Memory B cell (primary cell): ENCODE results near the gene PSAT1.

ENCODE experiments used
- ATAC-seq: fragments of 150-1000 bp; cut with Tn5 transposase; 2 replicates; pipeline ENCODE4 v1.10.0; 2021; ENCODE audit warnings: low read depth, mild to moderate bottlenecking, moderate library complexity
- DNase-seq, 2 donors: peaks; one replicate each; pipeline ENCODE4 v3.0.0; 2022; ENCODE audit warnings: low spot score in 2 of 2
- H3K27ac Mint-ChIP-seq: one replicate; pipeline ENCODE4 v1.8.0; 2022; ENCODE audit warnings: mild to moderate bottlenecking, moderate library complexity, mixed read lengths
- H3K27me3 Mint-ChIP-seq: one replicate; pipeline ENCODE4 v1.8.0; 2022; ENCODE audit warnings: mixed read lengths
- H3K36me3 Mint-ChIP-seq: one replicate; pipeline ENCODE4 v1.8.0; 2022; ENCODE audit warnings: mild to moderate bottlenecking, mixed read lengths
- H3K4me1 Mint-ChIP-seq: one replicate; pipeline ENCODE4 v1.8.0; 2022; ENCODE audit warnings: mixed read lengths
- H3K4me3 Mint-ChIP-seq: one replicate; pipeline ENCODE4 v1.8.0; 2022; ENCODE audit warnings: mild to moderate bottlenecking, moderate library complexity, mixed read lengths
- H3K9me3 Mint-ChIP-seq: one replicate; pipeline ENCODE4 v1.8.0; 2022; ENCODE audit warnings: mixed read lengths

Gene PSAT1

GRCh38 chr9:78316166-78316892, 19.4 kb downstream of the PSAT1 start:
- Mint-ChIP-seq H3K9me3 (peaks cover 3% of the 10 kb centered on the region), H3K36me3 (peaks cover 12% of the 10 kb centered on the region), H3K27ac (no peak overlapping the region), H3K27me3 (no peaks in the 10 kb centered on the region), H3K4me3 (no peak overlapping the region), H3K4me1 (no peaks in the 10 kb centered on the region)
- ATAC-seq = no peak
- no peak for DNase-seq

- Mint-ChIP-seq H3K9me3 (peaks cover 3% of the 10 kb centered on the region), H3K27me3 (no peaks in the 10 kb centered on the region), H3K27ac (no peak overlapping the region), H3K36me3 (peaks cover 12% of the 10 kb centered on the region), H3K4me1 (no peaks in the 10 kb centered on the region), H3K4me3 (no peak overlapping the region)
- DNase-seq (no peak), ATAC-seq (no peak)
Measured at GRCh38 chr9:78319197-78320029, 22.5 kb downstream of the PSAT1 start.

GRCh38 chr9:78320030-78320693, 23.2 kb downstream of the PSAT1 start:
- H3K27ac Mint-ChIP-seq = no peak overlapping the region
- H3K4me3 Mint-ChIP-seq = no peak overlapping the region
- no peaks in the 10 kb centered on the region for H3K27me3 Mint-ChIP-seq
- no peaks in the 10 kb centered on the region for H3K4me1 Mint-ChIP-seq
- H3K9me3 Mint-ChIP-seq = peaks cover 3% of the 10 kb centered on the region
- no peak for ATAC-seq
- no peak for DNase-seq
- H3K36me3 Mint-ChIP-seq = peaks cover 12% of the 10 kb centered on the region

GRCh38 chr9:78320875-78321496, 24.1 kb downstream of the PSAT1 start:
- Mint-ChIP-seq H3K27ac (no peak overlapping the region), H3K4me3 (no peak overlapping the region), H3K27me3 (no peaks in the 10 kb centered on the region), H3K9me3 (peaks cover 3% of the 10 kb centered on the region), H3K4me1 (no peaks in the 10 kb centered on the region), H3K36me3 (peaks cover 12% of the 10 kb centered on the region)
- ATAC-seq = no peak
- no peak for DNase-seq

GRCh38 chr9:78321505-78321904, 24.6 kb downstream of the PSAT1 start:
- Mint-ChIP-seq H3K27ac (no peak overlapping the region), H3K27me3 (no peaks in the 10 kb centered on the region), H3K9me3 (peaks cover 3% of the 10 kb centered on the region), H3K4me1 (no peaks in the 10 kb centered on the region), H3K36me3 (peaks cover 12% of the 10 kb centered on the region), H3K4me3 (no peak overlapping the region)
- ATAC-seq (no peak), DNase-seq (no peak)

- no peaks in the 10 kb centered on the region for H3K4me1 Mint-ChIP-seq
- peaks cover 3% of the 10 kb centered on the region for H3K9me3 Mint-ChIP-seq
- no peak overlapping the region for H3K4me3 Mint-ChIP-seq
- no peak for DNase-seq
- H3K36me3 Mint-ChIP-seq = peaks cover 13% of the 10 kb centered on the region
- ATAC-seq = no peak
- no peak overlapping the region for H3K27ac Mint-ChIP-seq
- no peaks in the 10 kb centered on the region for H3K27me3 Mint-ChIP-seq
Measured at GRCh38 chr9:78324068-78324650, 27.2 kb downstream of the PSAT1 start.

- H3K4me1 Mint-ChIP-seq = no peaks in the 10 kb centered on the region
- DNase-seq (no peak), ATAC-seq (no peak)
- H3K27ac Mint-ChIP-seq = no peak overlapping the region
- H3K9me3 Mint-ChIP-seq = peaks cover 3% of the 10 kb centered on the region
- H3K36me3 Mint-ChIP-seq = peaks cover 10% of the 10 kb centered on the region
- no peaks in the 10 kb centered on the region for H3K27me3 Mint-ChIP-seq
- no peak overlapping the region for H3K4me3 Mint-ChIP-seq
Measured at GRCh38 chr9:78324682-78325081, 27.8 kb downstream of the PSAT1 start.

GRCh38 chr9:78325343-78325742, 28.4 kb downstream of the PSAT1 start:
- no peaks in the 10 kb centered on the region for H3K9me3 Mint-ChIP-seq
- H3K36me3 Mint-ChIP-seq = peaks cover 4% of the 10 kb centered on the region
- no peak overlapping the region for H3K4me3 Mint-ChIP-seq
- ATAC-seq (no peak), DNase-seq (no peak)
- H3K27ac Mint-ChIP-seq = no peak overlapping the region
- no peaks in the 10 kb centered on the region for H3K27me3 Mint-ChIP-seq
- no peaks in the 10 kb centered on the region for H3K4me1 Mint-ChIP-seq

- no peaks in the 10 kb centered on the region for H3K4me1 Mint-ChIP-seq
- no peak for ATAC-seq
Measured at GRCh38 chr9:78325846-78326360, 29.0 kb downstream of the PSAT1 start.

GRCh38 chr9:78326564-78326963, 29.6 kb downstream of the PSAT1 start:
- H3K36me3 Mint-ChIP-seq = peaks cover 2% of the 10 kb centered on the region
- no peak for DNase-seq
- no peaks in the 10 kb centered on the region for H3K4me1 Mint-ChIP-seq

More at GRCh38 chr9:78325846-78326360, 29.0 kb downstream of the PSAT1 start:
- no peak overlapping the region for H3K4me3 Mint-ChIP-seq
- H3K36me3 Mint-ChIP-seq = peaks cover 2% of the 10 kb centered on the region
- no peak for DNase-seq
- H3K27me3 Mint-ChIP-seq = no peaks in the 10 kb centered on the region
- H3K27ac Mint-ChIP-seq = no peak overlapping the region
- no peaks in the 10 kb centered on the region for H3K9me3 Mint-ChIP-seq

GRCh38 chr9:78332381-78332780, 35.5 kb downstream of the PSAT1 start:
- no peak overlapping the region for H3K27ac Mint-ChIP-seq
- peaks cover 5% of the 10 kb centered on the region for H3K27me3 Mint-ChIP-seq
- ATAC-seq (no peak), DNase-seq (no peak)
- H3K9me3 Mint-ChIP-seq = peaks cover 5% of the 10 kb centered on the region
- no peak overlapping the region for H3K4me3 Mint-ChIP-seq
- no peaks in the 10 kb centered on the region for H3K4me1 Mint-ChIP-seq
- H3K36me3 Mint-ChIP-seq = peaks cover 4% of the 10 kb centered on the region

More at GRCh38 chr9:78326564-78326963, 29.6 kb downstream of the PSAT1 start:
- H3K4me3 Mint-ChIP-seq = no peak overlapping the region
- no peak overlapping the region for H3K27ac Mint-ChIP-seq
- no peaks in the 10 kb centered on the region for H3K9me3 Mint-ChIP-seq
- no peak for ATAC-seq
- no peaks in the 10 kb centered on the region for H3K27me3 Mint-ChIP-seq

GRCh38 chr9:78348848-78349247, 51.9 kb downstream of the PSAT1 start:
- no peaks in the 10 kb centered on the region for H3K36me3 Mint-ChIP-seq
- ATAC-seq = no peak
- H3K4me3 Mint-ChIP-seq = no peak overlapping the region
- no peak for DNase-seq
- H3K9me3 Mint-ChIP-seq = no peaks in the 10 kb centered on the region
- H3K4me1 Mint-ChIP-seq = peaks cover 3% of the 10 kb centered on the region
- peaks cover 3% of the 10 kb centered on the region for H3K27me3 Mint-ChIP-seq
- H3K27ac Mint-ChIP-seq = no peak overlapping the region

GRCh38 chr9:78351816-78352215, 54.9 kb downstream of the PSAT1 start:
- no peak for DNase-seq
- no peak for ATAC-seq
- Mint-ChIP-seq H3K4me3 (no peak overlapping the region), H3K27me3 (peaks cover 3% of the 10 kb centered on the region), H3K9me3 (no peaks in the 10 kb centered on the region), H3K36me3 (no peaks in the 10 kb centered on the region), H3K4me1 (peaks cover 3% of the 10 kb centered on the region), H3K27ac (no peak overlapping the region)
